CD4-positive, alpha-beta memory T cell (primary cell): ENCODE results near the gene TEAD4. TPM values are rescaled to one million over a fixed set of nuclear protein-coding genes. Genes with fewer than 3 reads are reported as not detected.
"Not testable (repeated sequence)": the region's sequence is repeated elsewhere in the genome, so short reads cannot be mapped to it uniquely, and the experiment has no call there.

Source experiments
- CTCF ChIA-PET: fragments of 350-600 bp; sonication (Branson Sonifier 250); formaldehyde crosslinking; loops from one replicate; lab custom pipeline; 2021; ENCODE audit warnings: inconsistent platforms; ENCODE audit not compliant: partially characterized antibody; lab: Charles Lee
- POLR2A ChIA-PET: fragments of 350-600 bp; sonication (Branson Sonifier 250); formaldehyde crosslinking; loops from one replicate; lab custom pipeline; 2021; ENCODE audit not compliant: partially characterized antibody; lab: Charles Lee
- DNase-seq, 5 donors: peaks; one replicate each; pipeline versions ENCODE4 v3.0.0 to v3.0.0-alpha.2; 2020 to 2022; ENCODE audit warnings: mixed read lengths in 1 of 5
- H3K27ac ChIP-seq: one replicate; pipeline ENCODE4 v1.7.0; 2013; ENCODE audit warnings: low read depth, low read length
- H3K27me3 ChIP-seq: 2 replicates; pipeline ENCODE4 v1.7.0; 2013; ENCODE audit warnings: mild to moderate bottlenecking, low read length, moderate library complexity; ENCODE audit not compliant: insufficient read depth
- H3K36me3 ChIP-seq: 2 replicates; pipeline ENCODE4 v1.7.0; 2013; ENCODE audit warnings: mild to moderate bottlenecking, low read length, moderate library complexity; ENCODE audit not compliant: insufficient read depth
- H3K4me1 ChIP-seq: 2 replicates; pipeline ENCODE4 v1.7.0; 2013; ENCODE audit warnings: mild to moderate bottlenecking, low read length, moderate library complexity; ENCODE audit not compliant: insufficient read depth
- H3K4me3 ChIP-seq, 2 donors: one replicate each; pipeline ENCODE4 v1.7.0; 2013; ENCODE audit warnings: low read length in 2 of 2, mild to moderate bottlenecking in 1 of 2
- H3K9me3 ChIP-seq, 2 donors: one replicate each; pipeline ENCODE4 v1.7.0; 2013; ENCODE audit warnings: low read length in 2 of 2, control low read depth in 1 of 2; ENCODE audit not compliant: control insufficient read depth in 1 of 2
- H3K27ac Mint-ChIP-seq, 7 donors: one replicate each; pipeline ENCODE4 v1.8.0; 2020 to 2021; ENCODE audit warnings: mixed read lengths in 7 of 7, mild to moderate bottlenecking in 6 of 7, inconsistent platforms in 3 of 7, moderate library complexity in 3 of 7
- H3K27me3 Mint-ChIP-seq, 2 donors: one replicate each; pipeline ENCODE4 v1.8.0; 2020 to 2021; ENCODE audit warnings: mixed read lengths in 2 of 2
- H3K36me3 Mint-ChIP-seq, 2 donors: one replicate each; pipeline ENCODE4 v1.8.0; 2020 to 2021; ENCODE audit warnings: mixed read lengths in 2 of 2, inconsistent platforms in 1 of 2, mild to moderate bottlenecking in 1 of 2
- H3K4me1 Mint-ChIP-seq, 4 donors: one replicate each; pipeline ENCODE4 v1.8.0; 2020 to 2021; ENCODE audit warnings: mixed read lengths in 4 of 4, mild to moderate bottlenecking in 1 of 4
- H3K4me3 Mint-ChIP-seq, 8 donors: one replicate each; pipeline ENCODE4 v1.8.0; 2020 to 2021; ENCODE audit warnings: mixed read lengths in 8 of 8, mild to moderate bottlenecking in 7 of 8, moderate library complexity in 6 of 8, inconsistent platforms in 3 of 8
- H3K9me3 Mint-ChIP-seq, 8 donors: one replicate each; pipeline ENCODE4 v1.8.0; 2020 to 2021; ENCODE audit warnings: mixed read lengths in 8 of 8, mild to moderate bottlenecking in 5 of 8, inconsistent platforms in 3 of 8, moderate library complexity in 1 of 8
- intact Hi-C: fragments of 100-400 bp; cut with micrococcal nuclease; formaldehyde crosslinking; loops from one replicate; pipeline ENCODE4 v1.15.1; 2023
- polyA plus RNA-seq, 2 donors: library from polyadenylated mRNA; unstranded; fragments of 300-500 nt; fragmentation: Illumina TruSeq; gene quantifications; one replicate each; pipeline ENCODE4 v1.2.3, GENCODE V29; 2021
- total RNA-seq, 2 experiments: library from RNA; stranded (reverse); gene quantifications; one replicate each; pipeline ENCODE4 v1.2.3, GENCODE V29; 2021

The TEAD4 gene
- total and polyA plus RNA-seq, 4 experiments from 2014 or later: not detected

DNA sequence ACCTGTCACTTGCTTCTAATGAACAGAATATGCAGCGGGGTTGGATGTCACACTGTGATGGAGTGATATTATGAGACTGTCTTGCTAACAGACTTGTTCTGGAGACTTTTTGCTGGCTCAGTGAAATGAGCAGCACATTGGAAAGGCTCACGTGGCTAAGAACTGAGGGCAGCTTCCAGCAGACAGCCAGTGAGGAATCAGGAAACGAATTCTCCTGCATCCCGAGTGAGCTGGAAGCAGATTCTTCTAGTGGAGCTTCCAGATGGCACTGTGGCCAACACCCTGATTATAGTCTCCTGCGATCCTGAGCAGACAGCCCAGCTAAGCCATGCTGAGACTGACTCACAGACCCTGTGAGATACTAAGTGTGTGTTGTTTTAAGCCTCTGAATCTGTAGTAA lies 101.9 kb downstream of the TEAD4 start:
- Mint-ChIP-seq H3K27ac (no peak overlapping the region), H3K27me3 (peaks cover 21 to 31% of the 10 kb centered on the region in 2 donors), H3K4me1 (no peaks in the 10 kb centered on the region), H3K9me3 (peaks cover 0 to 15% (median 8%) of the 10 kb centered on the region in 8 donors), H3K4me3 (no peak overlapping the region), H3K36me3 (peaks cover 0 to 3% of the 10 kb centered on the region in 2 donors)
- no peaks in the 10 kb centered on the region for H3K9me3 ChIP-seq
- CTCF ChIA-PET: interaction anchor here (1.2 kb wide), 1 partner anchor 12 kb away, joined by 3 read pairs; no protein-coding TSS in a partner anchor
- no peaks in the 10 kb centered on the region for H3K4me1 ChIP-seq
- POLR2A ChIA-PET: no interaction called here
- no peak overlapping the region for H3K4me3 ChIP-seq
- intact Hi-C loops: no loop called here
- H3K27ac ChIP-seq: no peak overlapping the region
- no peaks in the 10 kb centered on the region for H3K27me3 ChIP-seq
- no peak for DNase-seq
- no peaks in the 10 kb centered on the region for H3K36me3 ChIP-seq

DNA sequence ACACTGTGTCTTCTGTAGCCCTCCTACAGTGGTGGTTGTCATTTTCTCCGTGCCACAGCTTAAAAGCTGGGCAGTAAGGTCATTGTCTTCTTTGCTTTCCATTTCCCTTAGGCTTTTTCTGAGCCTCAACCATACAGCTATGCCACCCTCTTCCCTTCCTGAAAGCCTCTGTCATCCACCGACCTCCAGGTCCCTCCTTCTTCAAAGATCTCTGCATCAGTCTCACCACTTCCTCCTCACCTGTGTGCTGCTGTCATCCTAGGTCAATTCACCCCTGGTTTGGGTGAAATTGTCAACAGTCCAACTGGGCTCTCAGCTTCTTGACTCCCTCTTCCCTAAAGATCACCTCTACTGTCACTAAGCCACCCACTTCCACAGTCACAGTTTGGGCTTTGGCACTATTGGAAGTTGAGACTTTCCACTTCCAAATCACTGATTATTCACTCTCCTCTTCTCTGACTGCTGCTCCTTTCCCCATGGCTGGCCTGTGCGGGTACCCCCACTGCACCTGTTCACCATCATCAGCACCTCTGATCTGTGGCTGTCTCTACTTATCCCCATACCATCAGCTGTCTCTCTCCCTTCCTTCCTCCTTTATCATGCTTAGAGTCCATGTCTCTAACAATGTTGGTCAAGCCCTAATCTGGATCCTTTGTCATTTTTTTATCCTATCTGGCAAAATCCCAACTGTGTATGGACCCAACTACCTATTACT lies 102.5 kb downstream of the TEAD4 start:
- POLR2A ChIA-PET: no interaction called here
- DNase-seq: no peak
- intact Hi-C loops: no loop called here

GRCh38 chr12:3065300-3065699 lies 106.1 kb downstream of the TEAD4 start:
- Mint-ChIP-seq H3K4me1 (no peaks in the 10 kb centered on the region), H3K27me3 (peaks cover 21 to 32% of the 10 kb centered on the region in 2 donors), H3K36me3 (peaks cover 0 to 3% of the 10 kb centered on the region in 2 donors), H3K4me3 (no peak overlapping the region), H3K27ac (no peak overlapping the region), H3K9me3 (peaks cover 0 to 15% (median 8%) of the 10 kb centered on the region in 8 donors)
- POLR2A ChIA-PET: no interaction called here
- CTCF ChIA-PET: interaction anchor here (0.6 kb wide), 1 partner anchor 46 kb away, joined by 4 read pairs; no protein-coding TSS in a partner anchor
- H3K36me3 ChIP-seq: no peaks in the 10 kb centered on the region
- H3K27me3 ChIP-seq: no peaks in the 10 kb centered on the region
- H3K9me3 ChIP-seq: no peaks in the 10 kb centered on the region
- no peak overlapping the region for H3K27ac ChIP-seq
- no peak for DNase-seq
- no peak overlapping the region for H3K4me3 ChIP-seq
- intact Hi-C loops: no loop called here
- H3K4me1 ChIP-seq: no peaks in the 10 kb centered on the region

More for the DNA sequence above, 102.5 kb downstream of the TEAD4 start:
- Mint-ChIP-seq H3K4me3 (no peak overlapping the region), H3K27ac (no peak overlapping the region), H3K27me3 (peaks cover 21 to 29% of the 10 kb centered on the region in 2 donors), H3K9me3 (peaks cover 0 to 15% (median 8%) of the 10 kb centered on the region in 8 donors), H3K36me3 (peaks cover 0 to 3% of the 10 kb centered on the region in 2 donors), H3K4me1 (no peaks in the 10 kb centered on the region)
- H3K27me3 ChIP-seq: no peaks in the 10 kb centered on the region
- no peaks in the 10 kb centered on the region for H3K4me1 ChIP-seq
- no peaks in the 10 kb centered on the region for H3K36me3 ChIP-seq
- H3K9me3 ChIP-seq: no peaks in the 10 kb centered on the region
- CTCF ChIA-PET: interaction anchor here (1.2 kb wide), 1 partner anchor 11 kb away, joined by 3 read pairs; no protein-coding TSS in a partner anchor
- no peak overlapping the region for H3K4me3 ChIP-seq
- H3K27ac ChIP-seq: no peak overlapping the region

DNA sequence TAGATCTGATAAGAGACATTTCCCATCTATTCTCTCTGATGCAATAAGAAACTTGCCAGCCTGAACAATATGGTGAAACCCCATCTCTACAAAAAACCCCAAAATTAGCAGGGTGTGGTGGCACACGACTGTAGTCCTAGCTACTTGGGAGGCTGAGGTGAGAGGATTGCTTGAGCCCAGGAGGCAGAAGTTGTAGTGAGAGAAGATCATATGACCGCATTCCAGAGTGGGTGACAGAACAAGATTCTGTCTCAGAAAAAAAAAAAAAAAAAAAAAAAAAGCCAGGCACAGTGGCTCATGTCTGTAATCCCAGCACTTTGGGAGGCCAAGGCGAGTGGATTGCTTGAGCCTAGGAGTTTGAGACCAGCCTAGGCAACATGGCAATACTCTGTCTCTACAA lies 106.6 kb downstream of the TEAD4 start:
- DNase-seq, H3K4me1 Mint-ChIP-seq, POLR2A ChIA-PET, H3K36me3 ChIP-seq, H3K9me3 ChIP-seq, H3K4me3 ChIP-seq, H3K36me3 Mint-ChIP-seq, H3K27ac ChIP-seq, intact Hi-C loops, H3K27ac Mint-ChIP-seq, H3K27me3 ChIP-seq, H3K4me1 ChIP-seq, H3K4me3 Mint-ChIP-seq: not testable (repeated sequence)
- Mint-ChIP-seq H3K27me3 (peaks cover 17 to 29% of the 10 kb centered on the region in 2 donors), H3K9me3 (peaks cover 0 to 15% (median 8%) of the 10 kb centered on the region in 8 donors)
- CTCF ChIA-PET: interaction anchor here (0.6 kb wide), 1 partner anchor 46 kb away, joined by 4 read pairs; no protein-coding TSS in a partner anchor

DNA sequence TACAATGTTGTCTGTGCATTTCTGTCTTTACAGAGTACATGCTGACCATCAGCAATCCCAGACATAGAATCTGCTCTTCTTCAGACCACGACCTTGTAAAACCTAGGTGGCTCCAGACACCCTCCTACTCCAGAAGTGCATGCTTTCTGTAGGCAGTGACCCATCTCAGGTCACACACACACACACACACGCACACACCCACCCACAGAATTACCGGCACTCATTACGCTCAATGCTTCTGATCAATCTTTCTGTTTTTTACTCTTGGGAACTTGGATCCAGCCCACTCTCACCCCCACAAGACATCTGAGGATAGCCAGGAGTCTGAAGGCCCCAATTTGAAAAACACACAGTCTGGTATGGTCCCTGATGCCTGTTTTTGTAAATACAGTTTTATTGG lies 110.5 kb downstream of the TEAD4 start:
- ChIA-PET CTCF (no interaction called here), POLR2A (no interaction called here)
- H3K27ac ChIP-seq: no peak overlapping the region
- Mint-ChIP-seq H3K27ac (no peak overlapping the region), H3K9me3 (peaks cover 0 to 4% (median under 1%) of the 10 kb centered on the region in 8 donors), H3K4me3 (no peak overlapping the region), H3K27me3 (peaks cover 8 to 14% of the 10 kb centered on the region in 2 donors), H3K36me3 (no peaks in the 10 kb centered on the region), H3K4me1 (peaks cover 0 to 6% (median 2%) of the 10 kb centered on the region in 4 donors)
- H3K27me3 ChIP-seq: no peaks in the 10 kb centered on the region
- DNase-seq: no peak
- intact Hi-C loops: no loop called here
- H3K36me3 ChIP-seq: no peaks in the 10 kb centered on the region
- no peak overlapping the region for H3K4me3 ChIP-seq
- no peaks in the 10 kb centered on the region for H3K4me1 ChIP-seq
- no peaks in the 10 kb centered on the region for H3K9me3 ChIP-seq

DNA sequence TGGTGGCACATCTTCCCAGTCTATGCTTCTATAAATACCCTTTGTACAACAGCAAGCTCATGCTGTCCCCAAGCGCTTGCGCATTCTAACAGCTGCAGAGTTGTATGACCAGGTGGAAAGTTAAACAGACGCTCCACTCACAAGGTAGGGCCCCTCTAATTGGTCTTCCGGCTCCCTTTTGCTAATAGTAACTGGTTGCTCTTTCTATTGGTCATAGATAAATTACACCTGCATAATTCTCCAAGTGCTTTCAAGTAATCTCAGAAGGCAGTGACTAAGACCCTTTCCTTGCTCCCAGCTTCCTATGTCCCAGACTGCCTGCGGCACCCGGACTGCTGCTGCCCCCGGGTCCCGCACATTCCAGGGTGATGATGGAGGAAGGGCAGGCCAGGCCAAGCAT lies 111.9 kb downstream of the TEAD4 start:
- POLR2A ChIA-PET: no interaction called here

DNA sequence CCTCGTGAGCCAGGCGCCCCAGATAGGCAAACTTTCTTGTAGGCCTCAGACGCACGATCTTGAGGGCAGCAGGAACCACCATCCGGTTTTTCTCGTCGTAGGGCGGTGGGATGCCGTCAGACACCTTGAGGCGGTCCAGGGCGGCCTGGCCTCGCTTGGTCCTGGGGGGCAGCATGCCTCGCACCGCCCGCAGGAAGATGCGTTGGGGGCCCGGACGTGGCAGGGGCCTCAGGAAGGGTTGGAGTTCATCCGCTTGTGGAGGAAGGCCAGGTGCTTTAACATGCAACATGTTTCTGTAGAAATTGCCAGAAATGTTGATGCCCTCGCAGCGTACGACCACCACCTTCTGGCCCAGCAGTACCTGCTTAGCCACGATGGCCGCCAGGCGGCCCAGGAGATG lies 112.5 kb downstream of the TEAD4 start:
- Mint-ChIP-seq H3K4me3 (no peak overlapping the region), H3K4me1 (peaks cover 2 to 6% (median 5%) of the 10 kb centered on the region in 4 donors), H3K9me3 (no peaks in the 10 kb centered on the region), H3K27me3 (peaks cover 5 to 13% of the 10 kb centered on the region in 2 donors), H3K36me3 (peaks cover 0 to 1% of the 10 kb centered on the region in 2 donors), H3K27ac (peak overlapping the region in 1 of 7 donors; percentile 46)
- CTCF ChIA-PET: interaction anchor here (5.2 kb wide), 1 partner anchor 205 kb away, joined by 54 read pairs; no protein-coding TSS in a partner anchor
- intact Hi-C loops: loop anchor here (2.0 kb wide), 1 partner anchor 31 kb away; no protein-coding TSS in a partner anchor
- Histone ChIP-seq H3K9me3 (no peaks in the 10 kb centered on the region), H3K36me3 (no peaks in the 10 kb centered on the region), H3K27ac (no peak overlapping the region), H3K4me3 (no peak overlapping the region), H3K4me1 (peaks cover 9% of the 10 kb centered on the region), H3K27me3 (no peaks in the 10 kb centered on the region)
- POLR2A ChIA-PET: no interaction called here
- no peak for DNase-seq

More for the DNA sequence above, 111.9 kb downstream of the TEAD4 start:
- Mint-ChIP-seq H3K9me3 (no peaks in the 10 kb centered on the region), H3K4me3 (no peak overlapping the region), H3K27me3 (peaks cover 5 to 14% of the 10 kb centered on the region in 2 donors), H3K4me1 (peaks cover 1 to 6% (median 4%) of the 10 kb centered on the region in 4 donors), H3K36me3 (no peaks in the 10 kb centered on the region), H3K27ac (no peak overlapping the region)
- Histone ChIP-seq H3K4me3 (no peak overlapping the region), H3K27me3 (no peaks in the 10 kb centered on the region), H3K4me1 (peaks cover 3% of the 10 kb centered on the region), H3K36me3 (no peaks in the 10 kb centered on the region), H3K9me3 (no peaks in the 10 kb centered on the region), H3K27ac (no peak overlapping the region)
- CTCF ChIA-PET: interaction anchor here (1.1 to 5.2 kb wide), 3 partner anchors 30 to 205 kb away, joined by 3 to 54 read pairs (median 3); no protein-coding TSS in a partner anchor
- DNase-seq: no peak
- intact Hi-C loops: no loop called here
